ENCODE results near the gene PLEK2.

The PLEK2 gene

DNA sequence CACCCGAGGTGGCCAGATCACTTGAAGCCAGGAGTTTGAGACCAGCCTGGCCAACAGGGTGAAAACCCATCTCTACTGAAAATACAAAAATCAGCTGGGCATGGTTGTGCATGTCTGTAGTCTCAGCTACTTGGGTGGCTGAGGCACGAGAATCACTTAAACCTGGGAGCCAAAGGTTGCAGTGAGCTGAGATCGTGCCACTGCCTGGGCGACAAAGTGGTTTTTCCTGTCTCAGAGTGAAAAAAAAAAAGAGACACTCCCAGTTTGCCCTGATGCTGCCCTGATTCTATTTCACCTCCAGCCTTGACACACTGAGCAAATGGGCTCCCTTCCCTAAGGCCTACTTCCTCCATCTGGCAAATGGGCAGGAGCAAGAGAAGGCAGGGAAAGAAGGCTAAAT lies 28.5 kb upstream of the PLEK2 start:
- TF ChIP-seq, protein P1, sequence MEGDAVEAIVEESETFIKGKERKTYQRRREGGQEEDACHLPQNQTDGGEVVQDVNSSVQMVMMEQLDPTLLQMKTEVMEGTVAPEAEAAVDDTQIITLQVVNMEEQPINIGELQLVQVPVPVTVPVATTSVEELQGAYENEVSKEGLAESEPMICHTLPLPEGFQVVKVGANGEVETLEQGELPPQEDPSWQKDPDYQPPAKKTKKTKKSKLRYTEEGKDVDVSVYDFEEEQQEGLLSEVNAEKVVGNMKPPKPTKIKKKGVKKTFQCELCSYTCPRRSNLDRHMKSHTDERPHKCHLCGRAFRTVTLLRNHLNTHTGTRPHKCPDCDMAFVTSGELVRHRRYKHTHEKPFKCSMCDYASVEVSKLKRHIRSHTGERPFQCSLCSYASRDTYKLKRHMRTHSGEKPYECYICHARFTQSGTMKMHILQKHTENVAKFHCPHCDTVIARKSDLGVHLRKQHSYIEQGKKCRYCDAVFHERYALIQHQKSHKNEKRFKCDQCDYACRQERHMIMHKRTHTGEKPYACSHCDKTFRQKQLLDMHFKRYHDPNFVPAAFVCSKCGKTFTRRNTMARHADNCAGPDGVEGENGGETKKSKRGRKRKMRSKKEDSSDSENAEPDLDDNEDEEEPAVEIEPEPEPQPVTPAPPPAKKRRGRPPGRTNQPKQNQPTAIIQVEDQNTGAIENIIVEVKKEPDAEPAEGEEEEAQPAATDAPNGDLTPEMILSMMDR (IDR thresholded peaks at IDR 0.05; ENCODE audit: low read depth, low read length) = no peak
- no peak for DNase-seq (ENCODE audit: extremely low read depth, low read depth)

DNA sequence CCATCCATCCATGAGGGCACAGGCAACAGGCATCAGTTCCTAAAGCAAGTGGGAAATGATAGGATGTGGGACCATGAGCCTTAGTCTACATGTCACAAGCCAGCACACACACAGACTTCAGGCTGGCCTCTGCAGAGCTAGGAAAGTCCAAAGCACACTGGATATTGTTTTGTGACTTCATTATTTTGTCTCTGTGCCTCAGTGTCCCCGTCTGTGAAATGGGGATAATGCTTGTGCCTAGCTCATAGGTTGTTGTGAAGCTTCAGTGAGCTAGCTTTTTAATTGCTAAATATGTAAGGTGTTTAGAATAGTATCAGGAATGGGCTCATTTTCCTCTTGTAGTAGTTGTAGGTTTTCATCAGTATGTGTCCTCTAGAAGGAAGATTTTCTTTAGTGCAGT lies 27.0 kb upstream of the PLEK2 start:
- TF ChIP-seq, protein P1 (IDR thresholded peaks at IDR 0.05; ENCODE audit: low read depth, low read length) = no peak
- DNase-seq (ENCODE audit: extremely low read depth, low read depth) = no peak

DNA sequence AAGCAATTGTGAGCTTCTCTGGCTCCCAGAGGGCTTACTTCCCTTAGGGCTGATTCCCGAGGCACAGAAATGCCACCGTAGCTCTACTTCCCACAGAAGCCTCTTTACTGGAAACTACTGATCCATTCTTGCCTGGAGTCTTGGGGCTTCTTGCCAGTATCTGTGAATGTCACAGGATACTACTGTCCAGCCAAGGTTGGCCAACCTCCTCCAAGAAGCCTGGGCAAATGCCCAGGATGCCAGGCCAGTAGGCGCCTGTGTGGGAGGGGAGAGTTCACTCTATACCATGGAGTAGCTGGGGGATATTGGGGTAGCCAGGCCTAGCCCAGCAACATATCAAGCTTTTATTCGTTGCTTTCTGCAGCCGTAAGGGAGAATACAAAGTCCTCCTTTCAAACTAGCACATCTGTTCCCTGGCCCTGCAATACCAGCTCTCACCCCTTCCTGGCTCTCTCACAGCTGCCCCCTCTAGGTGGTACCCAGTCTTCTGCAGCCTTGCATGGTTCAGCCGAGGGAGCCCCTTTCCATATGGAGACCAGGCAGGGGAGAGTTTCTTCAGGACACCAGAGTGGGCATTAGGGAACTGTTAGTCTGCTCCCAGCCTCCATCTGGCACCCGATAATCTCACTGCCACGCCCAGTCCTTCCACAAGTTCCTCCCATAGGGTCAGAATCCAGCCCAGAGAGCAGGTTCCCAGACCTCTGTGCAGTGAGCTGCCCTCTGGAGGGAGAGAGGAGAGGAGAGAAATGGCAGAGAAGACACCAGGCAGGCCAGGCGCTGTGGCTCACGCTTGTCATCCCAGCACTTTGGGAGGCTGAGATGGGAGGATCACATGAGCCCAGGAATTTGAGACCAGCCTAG lies 24.3 kb upstream of the PLEK2 start:
- TF ChIP-seq, protein P1 (IDR thresholded peaks at IDR 0.05; ENCODE audit: low read depth, low read length) = no peak
- DNase-seq (ENCODE audit: extremely low read depth, low read depth) = no peak

DNA sequence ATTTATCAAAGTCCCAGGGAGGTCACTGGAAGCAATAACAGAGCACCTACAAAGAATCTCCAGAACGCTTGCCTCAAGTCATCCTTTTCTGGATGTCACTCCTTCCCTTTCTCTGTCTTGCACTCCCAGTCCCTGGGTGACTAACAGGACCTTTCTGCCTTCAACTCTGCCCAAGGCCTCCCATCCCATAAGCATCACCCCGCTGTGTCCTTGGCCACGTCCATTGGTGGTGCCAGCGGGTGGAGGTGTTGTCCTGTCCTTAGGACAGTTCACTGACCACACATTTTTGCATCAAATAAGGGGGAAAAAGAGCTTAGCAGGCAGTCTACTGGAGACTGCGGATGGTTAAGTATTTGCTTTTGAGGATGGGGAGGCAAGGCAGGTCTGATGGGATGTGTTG lies 23.6 kb upstream of the PLEK2 start:
- no peak for DNase-seq (ENCODE audit: extremely low read depth, low read depth)
- TF ChIP-seq, protein P1 (IDR thresholded peaks at IDR 0.05; ENCODE audit: low read depth, low read length) = no peak

DNA sequence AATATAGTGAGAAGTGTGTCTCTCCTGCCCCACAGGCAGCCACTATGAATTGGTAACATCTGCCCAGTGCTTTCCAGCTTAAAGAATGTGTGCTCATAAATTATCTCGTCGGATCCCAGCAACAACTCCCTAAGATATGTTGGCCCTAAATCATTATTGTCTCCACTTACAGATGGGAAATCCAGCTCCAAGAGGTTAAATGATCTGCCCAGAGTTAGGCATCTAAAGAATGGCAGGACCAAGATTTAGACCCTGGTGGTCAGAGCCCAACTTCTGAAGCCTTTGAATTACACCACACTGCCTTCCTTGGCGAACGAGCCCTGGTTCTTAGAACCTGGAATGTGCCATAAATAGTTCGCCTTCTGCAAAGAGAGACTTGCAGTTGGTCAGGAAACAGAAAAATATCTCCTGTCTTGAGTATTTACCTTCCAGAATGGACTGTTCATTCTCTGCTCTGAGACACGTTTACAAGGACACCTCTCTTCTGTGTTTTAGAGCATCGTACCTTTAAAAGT lies 20.1 kb upstream of the PLEK2 start:
- no peak for DNase-seq (ENCODE audit: extremely low read depth, low read depth)
- TF ChIP-seq, protein P1 (IDR thresholded peaks at IDR 0.05; ENCODE audit: low read depth, low read length) = no peak

DNA sequence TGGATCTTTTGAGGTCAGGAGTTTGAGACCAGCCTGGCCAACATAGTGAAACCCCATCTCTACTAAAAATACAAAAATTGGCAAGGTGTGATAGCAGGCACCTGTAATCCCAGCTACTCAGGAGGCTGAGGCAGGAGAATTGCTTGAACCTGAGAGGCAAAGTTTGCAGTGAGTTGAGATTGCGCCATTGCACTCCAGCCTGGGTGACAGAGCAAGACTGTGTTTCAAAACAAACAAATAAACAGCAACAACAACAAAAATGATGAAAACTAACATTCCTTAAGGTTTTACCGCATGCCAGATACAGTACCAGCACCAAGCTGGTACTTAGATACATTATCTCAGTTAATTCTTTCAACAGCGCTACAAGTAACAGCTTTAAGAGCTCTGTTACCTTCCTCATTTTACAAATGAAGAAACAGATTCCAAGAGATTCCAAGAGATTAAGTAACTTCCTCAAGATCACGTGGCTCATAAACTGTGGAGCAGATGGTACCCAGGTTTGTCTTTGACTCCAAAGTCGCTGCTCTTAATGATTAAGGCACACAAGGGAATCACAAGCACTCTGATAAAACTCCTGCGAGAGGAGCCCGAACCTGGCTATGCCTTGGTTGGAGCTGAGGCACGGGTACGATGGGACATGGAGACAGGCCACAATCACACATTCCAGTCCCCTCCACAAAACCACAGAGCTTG lies 17.7 kb upstream of the PLEK2 start:
- DNase-seq (ENCODE audit: extremely low read depth, low read depth) = no peak

More for the DNA sequence above, 17.7 kb upstream of the PLEK2 start:
- TF ChIP-seq, protein P1 (IDR thresholded peaks at IDR 0.05; ENCODE audit: low read depth, low read length) = no peak

Measured in AG09319 (cell line).